OCI-LY7 (cell line): Measurements from ENCODE around the gene RPS21. TPM values are rescaled to one million over a fixed set of nuclear protein-coding genes. Genes with fewer than 3 reads are reported as not detected.

Experiments used
- BruUV-seq: library from RNA; stranded (reverse); fragments of 400-500 nt; replicated peaks from 2 replicates; lab custom pipeline; 2021; lab: Mats Ljungman, UMichigan
- CTCF ChIA-PET: fragments of 300-600 bp; sonication (Branson Sonifier 250); formaldehyde crosslinking; loops from one replicate; lab custom pipeline; 2022; ENCODE audit warnings: antibody characterized with exemption; ENCODE audit not compliant: unreplicated experiment; lab: Charles Lee
- POLR2A ChIA-PET: fragments of 300-600 bp; sonication (Branson Sonifier 250); formaldehyde crosslinking; loops from one replicate; lab custom pipeline; 2022; ENCODE audit warnings: antibody characterized with exemption; lab: Charles Lee
- DNase-seq: peaks from one replicate; pipeline ENCODE4 v3.0.0-alpha.2; 2015; ENCODE audit warnings: low spot score
- H2AFZ ChIP-seq: fragments of 200-600 bp; sonication (generic), shearing (Covaris generic); 2 replicates; pipeline ENCODE4 v1.6.1; 2014; ENCODE audit warnings: mild to moderate bottlenecking, antibody characterized with exemption, low read length, moderate library complexity
- H3K27ac ChIP-seq: fragments of 200-600 bp; sonication (generic); 2 replicates; pipeline ENCODE4 v1.5.1; 2014; ENCODE audit warnings: mixed run types, low read depth, mild to moderate bottlenecking, moderate library complexity, low read length, inconsistent platforms; ENCODE audit not compliant: poor library complexity, severe bottlenecking
- H3K36me3 ChIP-seq: fragments of 200-600 bp; sonication (generic); 2 replicates; pipeline ENCODE4 v1.6.1; 2014; ENCODE audit warnings: mild to moderate bottlenecking, antibody characterized with exemption, low read length, moderate library complexity, mixed read lengths; ENCODE audit not compliant: insufficient read depth
- H3K4me1 ChIP-seq: fragments of 200-600 bp; sonication (generic); 2 replicates; pipeline ENCODE4 v1.5.1; 2014; ENCODE audit warnings: mild to moderate bottlenecking, low read length; ENCODE audit not compliant: insufficient read depth, poor library complexity, severe bottlenecking
- H3K4me2 ChIP-seq: fragments of 200-600 bp; sonication (generic); 2 replicates; pipeline ENCODE4 v1.6.1; 2014; ENCODE audit warnings: mild to moderate bottlenecking, low read length
- H3K4me3 ChIP-seq: fragments of 200-600 bp; sonication (generic); 2 replicates; pipeline ENCODE4 v1.5.1; 2014; ENCODE audit warnings: mild to moderate bottlenecking, low read depth, low read length; ENCODE audit not compliant: poor library complexity, severe bottlenecking
- H3K79me2 ChIP-seq: fragments of 200-600 bp; sonication (generic); 2 replicates; pipeline ENCODE4 v1.6.1; 2016; ENCODE audit warnings: low read depth, mild to moderate bottlenecking, low read length, moderate library complexity, mixed read lengths; ENCODE audit not compliant: insufficient read depth
- H3K9me2 ChIP-seq: fragments of 200-600 bp; sonication (generic); 2 replicates; pipeline ENCODE4 v1.6.1; 2016; ENCODE audit warnings: mild to moderate bottlenecking, low read length, mixed read lengths; ENCODE audit not compliant: insufficient read depth
- H3K9me3 ChIP-seq: fragments of 200-600 bp; sonication (generic); 2 replicates; pipeline ENCODE4 v1.6.1; 2014; ENCODE audit warnings: mild to moderate bottlenecking, mixed run types, low read length, mixed read lengths
- H4K20me1 ChIP-seq: fragments of 200-600 bp; sonication (generic); 2 replicates; pipeline ENCODE4 v1.6.1; 2014; ENCODE audit warnings: mild to moderate bottlenecking, antibody characterized with exemption, low read length, moderate library complexity, mixed read lengths; ENCODE audit not compliant: insufficient read depth
- CTCF ChIP-seq: fragments of 200-600 bp; sonication (generic); conservative IDR thresholded peaks from 2 replicates; pipeline ENCODE4 v1.5.1; 2014; ENCODE audit warnings: mild to moderate bottlenecking, antibody characterized with exemption, low read length, moderate library complexity, mixed read lengths
- EZH2phosphoT487 ChIP-seq: fragments of 200-600 bp; sonication (generic); IDR thresholded peaks from 2 replicates; pipeline ENCODE4 v1.6.1; 2018; ENCODE audit warnings: low read depth, borderline replicate concordance, mild to moderate bottlenecking, mixed run types, antibody characterized with exemption, low read length, moderate library complexity, mixed read lengths
- intact Hi-C: fragments of 100-400 bp; cut with micrococcal nuclease; formaldehyde crosslinking; loops from one replicate; pipeline ENCODE4 v1.10.0; 2022; ENCODE audit not compliant: unreplicated experiment
- total RNA-seq, 2 experiments: library from RNA; depleted of rRNA in 1 of 2; stranded (reverse); fragments of >200 nt in 1 of 2; shearing (Covaris generic) in 1 of 2; gene quantifications; 2 replicates each; pipeline ENCODE4 v1.2.3, GENCODE V29; 2014 to 2022

RPS21 gene
- total RNA-seq, 2 experiments from 2014 or later: 2,571 to 3,376 TPM

GRCh38 chr20:62413896-62414481 is 27.1 kb downstream of the RPS21 start:
- TF ChIP-seq EZH2phosphoT487 (no peak), CTCF (no peak)
- POLR2A ChIA-PET: no interaction called here
- Histone ChIP-seq H2AFZ (no peak overlapping the region), H3K4me2 (no peak overlapping the region), H3K9me2 (no peaks in the 10 kb centered on the region), H4K20me1 (no peaks in the 10 kb centered on the region), H3K79me2 (no peaks in the 10 kb centered on the region), H3K27ac (no peak overlapping the region), H3K9me3 (no peaks in the 10 kb centered on the region), H3K4me3 (no peak overlapping the region), H3K36me3 (no peaks in the 10 kb centered on the region), H3K4me1 (peaks cover 18% of the 10 kb centered on the region)
- BruUV-seq: no TSS peak
- CTCF ChIA-PET: no interaction called here
- intact Hi-C loops: no loop called here
- no peak for DNase-seq

GRCh38 chr20:62415354-62416111 is 28.6 kb downstream of the RPS21 start:
- Histone ChIP-seq H3K36me3 (no peaks in the 10 kb centered on the region), H3K27ac (no peak overlapping the region), H3K9me3 (no peaks in the 10 kb centered on the region), H4K20me1 (no peaks in the 10 kb centered on the region), H3K4me1 (peaks cover 2% of the 10 kb centered on the region), H3K4me2 (no peak overlapping the region), H3K4me3 (no peak overlapping the region), H3K9me2 (no peaks in the 10 kb centered on the region), H3K79me2 (no peaks in the 10 kb centered on the region), H2AFZ (no peak overlapping the region)
- ChIA-PET CTCF (no interaction called here), POLR2A (no interaction called here)
- no peak for DNase-seq
- intact Hi-C loops: no loop called here
- TF ChIP-seq EZH2phosphoT487 (no peak), CTCF (no peak)
- no TSS peak for BruUV-seq
